GM12878 (cell line): Measurements from ENCODE around the gene INO80.

Experiments used
- USF1 ChIP-seq: IDR thresholded peaks from 2 replicates; pipeline ENCODE4 v1.6.1; 2011; ENCODE audit warnings: borderline replicate concordance, low read depth, mild to moderate bottlenecking, moderate library complexity, mixed read lengths, low read length; ENCODE audit not compliant: insufficient read depth; ENCODE audit errors: extremely low read length
- TF ChIP-seq, protein P1 (sequence below), 3 experiments: IDR thresholded peaks in 2 of 3; conservative IDR thresholded peaks in 1 of 3; 2 replicates each; pipeline ENCODE4 v1.5.1; 2011; ENCODE audit warnings: low read depth in 3 of 3, low read length in 3 of 3, mild to moderate bottlenecking in 3 of 3, control low read depth in 2 of 3, moderate library complexity in 2 of 3, inconsistent platforms in 1 of 3, mixed read lengths in 1 of 3; ENCODE audit not compliant: control insufficient read depth in 2 of 3, insufficient read depth in 1 of 3; ENCODE audit errors: extremely low read depth in 1 of 3
- TF ChIP-seq, protein P2 (sequence below): IDR thresholded peaks from 2 replicates; pipeline ENCODE4 v1.6.1; 2012; ENCODE audit warnings: mild to moderate bottlenecking, low read depth, low read length

GRCh38 chr15:40992241-40992741 lies 123.8 kb downstream of the INO80 start:
- TF ChIP-seq, protein P1, sequence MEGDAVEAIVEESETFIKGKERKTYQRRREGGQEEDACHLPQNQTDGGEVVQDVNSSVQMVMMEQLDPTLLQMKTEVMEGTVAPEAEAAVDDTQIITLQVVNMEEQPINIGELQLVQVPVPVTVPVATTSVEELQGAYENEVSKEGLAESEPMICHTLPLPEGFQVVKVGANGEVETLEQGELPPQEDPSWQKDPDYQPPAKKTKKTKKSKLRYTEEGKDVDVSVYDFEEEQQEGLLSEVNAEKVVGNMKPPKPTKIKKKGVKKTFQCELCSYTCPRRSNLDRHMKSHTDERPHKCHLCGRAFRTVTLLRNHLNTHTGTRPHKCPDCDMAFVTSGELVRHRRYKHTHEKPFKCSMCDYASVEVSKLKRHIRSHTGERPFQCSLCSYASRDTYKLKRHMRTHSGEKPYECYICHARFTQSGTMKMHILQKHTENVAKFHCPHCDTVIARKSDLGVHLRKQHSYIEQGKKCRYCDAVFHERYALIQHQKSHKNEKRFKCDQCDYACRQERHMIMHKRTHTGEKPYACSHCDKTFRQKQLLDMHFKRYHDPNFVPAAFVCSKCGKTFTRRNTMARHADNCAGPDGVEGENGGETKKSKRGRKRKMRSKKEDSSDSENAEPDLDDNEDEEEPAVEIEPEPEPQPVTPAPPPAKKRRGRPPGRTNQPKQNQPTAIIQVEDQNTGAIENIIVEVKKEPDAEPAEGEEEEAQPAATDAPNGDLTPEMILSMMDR (IDR thresholded peaks at IDR 0.05 in 2 of 3, conservative IDR thresholded peaks at IDR 0.05 in 1 of 3; ENCODE audit: control insufficient read depth in 2 of 3, extremely low read depth in 1 of 3, insufficient read depth in 1 of 3, low read depth in 3 of 3, low read length in 3 of 3): no peak
- TF ChIP-seq, protein P2, sequence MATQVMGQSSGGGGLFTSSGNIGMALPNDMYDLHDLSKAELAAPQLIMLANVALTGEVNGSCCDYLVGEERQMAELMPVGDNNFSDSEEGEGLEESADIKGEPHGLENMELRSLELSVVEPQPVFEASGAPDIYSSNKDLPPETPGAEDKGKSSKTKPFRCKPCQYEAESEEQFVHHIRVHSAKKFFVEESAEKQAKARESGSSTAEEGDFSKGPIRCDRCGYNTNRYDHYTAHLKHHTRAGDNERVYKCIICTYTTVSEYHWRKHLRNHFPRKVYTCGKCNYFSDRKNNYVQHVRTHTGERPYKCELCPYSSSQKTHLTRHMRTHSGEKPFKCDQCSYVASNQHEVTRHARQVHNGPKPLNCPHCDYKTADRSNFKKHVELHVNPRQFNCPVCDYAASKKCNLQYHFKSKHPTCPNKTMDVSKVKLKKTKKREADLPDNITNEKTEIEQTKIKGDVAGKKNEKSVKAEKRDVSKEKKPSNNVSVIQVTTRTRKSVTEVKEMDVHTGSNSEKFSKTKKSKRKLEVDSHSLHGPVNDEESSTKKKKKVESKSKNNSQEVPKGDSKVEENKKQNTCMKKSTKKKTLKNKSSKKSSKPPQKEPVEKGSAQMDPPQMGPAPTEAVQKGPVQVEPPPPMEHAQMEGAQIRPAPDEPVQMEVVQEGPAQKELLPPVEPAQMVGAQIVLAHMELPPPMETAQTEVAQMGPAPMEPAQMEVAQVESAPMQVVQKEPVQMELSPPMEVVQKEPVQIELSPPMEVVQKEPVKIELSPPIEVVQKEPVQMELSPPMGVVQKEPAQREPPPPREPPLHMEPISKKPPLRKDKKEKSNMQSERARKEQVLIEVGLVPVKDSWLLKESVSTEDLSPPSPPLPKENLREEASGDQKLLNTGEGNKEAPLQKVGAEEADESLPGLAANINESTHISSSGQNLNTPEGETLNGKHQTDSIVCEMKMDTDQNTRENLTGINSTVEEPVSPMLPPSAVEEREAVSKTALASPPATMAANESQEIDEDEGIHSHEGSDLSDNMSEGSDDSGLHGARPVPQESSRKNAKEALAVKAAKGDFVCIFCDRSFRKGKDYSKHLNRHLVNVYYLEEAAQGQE: no peak
- TF ChIP-seq USF1: no peak
